Spleen (tissue), 7 donors: ENCODE results near the gene RHOBTB1.

Experiments
- POLR2A ChIP-seq, 3 donors: fragments of 450-650 bp; IDR thresholded peaks; one replicate each; pipeline ENCODE4 v1.5.1; 2017; ENCODE audit warnings: antibody characterized with exemption in 3 of 3, mild to moderate bottlenecking in 1 of 3
- POLR2AphosphoS5 ChIP-seq, 3 donors: sonication (generic); formaldehyde crosslinking; IDR thresholded peaks; one replicate each; pipeline ENCODE4 v1.5.1; 2017; ENCODE audit warnings: antibody characterized with exemption in 3 of 3
- TF ChIP-seq, protein P1 (sequence below), 11 experiments: fragments of 200-600 bp in 7 of 11; fragments of 450-650 bp in 4 of 11; sonication (generic) in 4 of 11; IDR thresholded peaks in 8 of 11; conservative IDR thresholded peaks in 3 of 11; 1 replicate in 7 of 11; 2 replicates in 4 of 11; pipeline versions ENCODE4 v1.4.0 to v1.8.0; 2016 to 2021; ENCODE audit warnings: antibody characterized with exemption in 11 of 11, inconsistent platforms in 4 of 11, mild to moderate bottlenecking in 1 of 11
- donor health status: DM: no; HTN: no; CAD: no; lungs with moderate emphysema.
- donor health status: DM: no; HTN: no; CAD: no.
- donor health status: DM: no; HTN: no; CAD: no.

- TF ChIP-seq, protein P1, sequence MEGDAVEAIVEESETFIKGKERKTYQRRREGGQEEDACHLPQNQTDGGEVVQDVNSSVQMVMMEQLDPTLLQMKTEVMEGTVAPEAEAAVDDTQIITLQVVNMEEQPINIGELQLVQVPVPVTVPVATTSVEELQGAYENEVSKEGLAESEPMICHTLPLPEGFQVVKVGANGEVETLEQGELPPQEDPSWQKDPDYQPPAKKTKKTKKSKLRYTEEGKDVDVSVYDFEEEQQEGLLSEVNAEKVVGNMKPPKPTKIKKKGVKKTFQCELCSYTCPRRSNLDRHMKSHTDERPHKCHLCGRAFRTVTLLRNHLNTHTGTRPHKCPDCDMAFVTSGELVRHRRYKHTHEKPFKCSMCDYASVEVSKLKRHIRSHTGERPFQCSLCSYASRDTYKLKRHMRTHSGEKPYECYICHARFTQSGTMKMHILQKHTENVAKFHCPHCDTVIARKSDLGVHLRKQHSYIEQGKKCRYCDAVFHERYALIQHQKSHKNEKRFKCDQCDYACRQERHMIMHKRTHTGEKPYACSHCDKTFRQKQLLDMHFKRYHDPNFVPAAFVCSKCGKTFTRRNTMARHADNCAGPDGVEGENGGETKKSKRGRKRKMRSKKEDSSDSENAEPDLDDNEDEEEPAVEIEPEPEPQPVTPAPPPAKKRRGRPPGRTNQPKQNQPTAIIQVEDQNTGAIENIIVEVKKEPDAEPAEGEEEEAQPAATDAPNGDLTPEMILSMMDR (IDR thresholded peaks at IDR 0.05 in 8 of 11, conservative IDR thresholded peaks at IDR 0.05 in 3 of 11): no peak
- TF ChIP-seq POLR2A (IDR thresholded peaks at IDR 0.05) (no peak), POLR2AphosphoS5 (IDR thresholded peaks at IDR 0.05) (no peak)
Measured at GRCh38 chr10:60970526-60970925, 26.5 kb upstream of the RHOBTB1 start.
